CD4-positive, CD25-positive, alpha-beta regulatory T cell (primary cell): ENCODE data around the gene KCNC1. TPM values are rescaled to one million over a fixed set of nuclear protein-coding genes. Genes with fewer than 3 reads are reported as not detected.

ENCODE experiments used
- ATAC-seq, 2 donors: fragments of 150-1000 bp; cut with Tn5 transposase; one replicate each; pipeline ENCODE4 v1.10.0; 2021; ENCODE audit warnings: low read depth in 2 of 2, moderate number of reproducible peaks in 2 of 2, moderate library complexity in 1 of 2
- DNase-seq, 3 donors: peaks; one replicate each; pipeline versions ENCODE4 v3.0.0 to v3.0.0-alpha.2; 2012 to 2022; ENCODE audit warnings: mixed read lengths in 1 of 3
- H3K27ac ChIP-seq: one replicate; pipeline ENCODE4 v1.7.0; 2013; ENCODE audit warnings: mild to moderate bottlenecking, low read length; ENCODE audit not compliant: insufficient read depth, poor library complexity, severe bottlenecking
- H3K27me3 ChIP-seq: one replicate; pipeline ENCODE4 v1.7.0; 2013; ENCODE audit warnings: low read length; ENCODE audit not compliant: control insufficient read depth, insufficient read depth
- H3K36me3 ChIP-seq: one replicate; pipeline ENCODE4 v1.7.0; 2013; ENCODE audit warnings: mild to moderate bottlenecking, low read length, moderate library complexity; ENCODE audit not compliant: control insufficient read depth, insufficient read depth
- H3K4me1 ChIP-seq: 2 replicates; pipeline ENCODE4 v1.7.0; 2013; ENCODE audit warnings: mild to moderate bottlenecking, low read length; ENCODE audit not compliant: insufficient read depth, control insufficient read depth, poor library complexity, severe bottlenecking
- H3K4me3 ChIP-seq: one replicate; pipeline ENCODE4 v1.7.0; 2013; ENCODE audit warnings: low read depth, mild to moderate bottlenecking, low read length, moderate library complexity
- H3K9me3 ChIP-seq, 2 experiments: 1 replicate in 1 of 2; 2 replicates in 1 of 2; pipeline ENCODE4 v1.7.0; 2013; ENCODE audit warnings: low read length in 2 of 2, mild to moderate bottlenecking in 1 of 2, moderate library complexity in 1 of 2; ENCODE audit not compliant: control insufficient read depth in 2 of 2
- H3K27ac Mint-ChIP-seq, 3 donors: one replicate each; pipeline ENCODE4 v1.8.0; 2020 to 2022; ENCODE audit warnings: mild to moderate bottlenecking in 3 of 3, mixed read lengths in 3 of 3, moderate library complexity in 2 of 3
- H3K27me3 Mint-ChIP-seq: one replicate; pipeline ENCODE4 v1.8.0; 2022; ENCODE audit warnings: mild to moderate bottlenecking, mixed read lengths
- H3K36me3 Mint-ChIP-seq: one replicate; pipeline ENCODE4 v1.8.0; 2020; ENCODE audit warnings: mixed read lengths
- H3K4me1 Mint-ChIP-seq, 4 donors: one replicate each; pipeline ENCODE4 v1.8.0; 2020 to 2022; ENCODE audit warnings: mixed read lengths in 4 of 4, mild to moderate bottlenecking in 1 of 4
- H3K4me3 Mint-ChIP-seq, 4 donors: one replicate each; pipeline ENCODE4 v1.8.0; 2020 to 2022; ENCODE audit warnings: mild to moderate bottlenecking in 4 of 4, mixed read lengths in 4 of 4, moderate library complexity in 3 of 4
- H3K9me3 Mint-ChIP-seq, 7 donors: one replicate each; pipeline ENCODE4 v1.8.0; 2020 to 2022; ENCODE audit warnings: mixed read lengths in 7 of 7, mild to moderate bottlenecking in 3 of 7, moderate library complexity in 2 of 7
- polyA plus RNA-seq, 4 donors: library from polyadenylated mRNA; unstranded; fragments of 300-500 nt; fragmentation: Illumina TruSeq; gene quantifications; one replicate each; pipeline ENCODE4 v1.2.3, GENCODE V29; 2021
- total RNA-seq: library from RNA; stranded (reverse); gene quantifications from one replicate; pipeline ENCODE4 v1.2.3, GENCODE V29; 2022

The KCNC1 gene
- total and polyA plus RNA-seq, 5 donors from 2014 or later, result 0.22 to 1.2 (median 0.47) TPM; not detected in 2

DNA sequence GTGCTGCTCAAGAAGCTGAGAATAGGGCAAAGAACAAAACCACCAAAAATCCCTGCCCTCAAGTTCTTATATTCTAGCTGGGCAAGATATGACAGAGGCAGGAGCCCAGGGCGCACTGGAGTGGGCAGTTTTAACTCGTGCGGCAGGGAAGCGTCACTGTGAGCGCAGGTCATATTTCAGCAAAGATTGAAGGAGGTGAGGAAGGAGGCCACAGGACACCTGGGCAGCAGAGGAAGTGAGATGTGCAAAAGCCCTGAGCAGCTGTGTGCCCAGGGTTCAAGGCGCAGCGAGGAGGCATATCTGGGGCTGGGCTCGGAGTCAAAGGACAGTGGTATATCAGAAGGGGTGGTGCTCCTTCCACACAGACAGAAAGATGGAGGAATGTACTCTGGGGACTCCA is 13.5 kb downstream of the KCNC1 start:
- Mint-ChIP-seq H3K4me1 (no peaks in the 10 kb centered on the region), H3K36me3 (no peaks in the 10 kb centered on the region), H3K27ac (no peak overlapping the region), H3K9me3 (no peaks in the 10 kb centered on the region), H3K4me3 (no peak overlapping the region), H3K27me3 (peaks cover 4% of the 10 kb centered on the region)
- Histone ChIP-seq H3K9me3 (no peaks in the 10 kb centered on the region), H3K4me3 (no peak overlapping the region), H3K36me3 (no peaks in the 10 kb centered on the region), H3K27ac (no peak overlapping the region), H3K4me1 (no peaks in the 10 kb centered on the region), H3K27me3 (no peaks in the 10 kb centered on the region)
- DNase-seq (no peak), ATAC-seq (no peak)

DNA sequence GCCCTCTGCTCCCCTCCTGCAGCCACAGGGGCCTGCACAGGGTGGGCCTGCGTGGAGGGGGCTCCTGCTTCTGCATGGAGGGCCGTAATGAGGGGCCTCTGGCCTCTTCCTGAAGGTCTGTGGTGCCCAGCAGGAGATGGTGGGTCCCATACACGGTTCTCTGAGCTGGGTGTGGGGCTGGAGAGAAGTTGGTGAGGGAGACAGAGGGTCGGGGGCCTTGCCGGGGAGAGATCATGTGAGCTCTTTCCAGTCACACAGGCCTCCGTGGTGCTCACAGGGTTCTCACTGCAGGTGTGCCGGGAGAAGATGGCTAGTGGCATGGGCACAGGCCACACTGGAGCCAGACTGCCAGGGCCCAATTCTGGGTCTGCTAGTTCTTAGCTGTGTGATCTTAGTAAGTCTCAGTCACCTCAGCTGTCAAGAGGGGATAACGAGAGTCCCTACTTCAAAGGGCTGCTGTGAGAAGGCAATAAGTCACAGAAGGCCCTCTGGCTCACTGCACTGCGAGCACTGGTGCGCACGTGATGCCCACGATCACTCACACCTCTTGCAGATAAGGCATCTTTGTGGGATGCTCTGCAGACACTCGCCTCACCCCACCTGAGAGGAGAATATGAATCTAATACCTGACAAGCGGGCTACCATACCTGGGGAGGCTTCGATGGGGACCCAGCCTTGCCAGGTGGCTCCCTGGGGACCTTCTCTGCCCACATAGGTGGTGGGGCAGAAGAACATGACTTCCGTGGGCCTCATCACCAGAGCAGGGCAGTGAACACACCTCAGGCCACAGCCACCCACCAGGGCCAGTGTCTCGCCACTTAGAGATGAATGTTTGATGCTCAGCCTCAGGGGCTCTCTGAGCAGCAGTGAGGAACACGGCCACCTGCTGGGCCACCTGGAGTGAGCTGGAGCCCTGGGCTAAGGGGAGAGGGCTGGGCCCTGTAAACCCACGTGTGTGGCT is 14.5 kb downstream of the KCNC1 start:
- Mint-ChIP-seq H3K4me1 (no peaks in the 10 kb centered on the region), H3K27ac (no peak overlapping the region), H3K4me3 (no peak overlapping the region), H3K36me3 (no peaks in the 10 kb centered on the region), H3K27me3 (peaks cover 4% of the 10 kb centered on the region), H3K9me3 (no peaks in the 10 kb centered on the region)
- no peak overlapping the region for H3K27ac ChIP-seq
- H3K4me1 ChIP-seq, result no peaks in the 10 kb centered on the region
- no peak overlapping the region for H3K4me3 ChIP-seq
- no peaks in the 10 kb centered on the region for H3K27me3 ChIP-seq
- H3K36me3 ChIP-seq, result no peaks in the 10 kb centered on the region
- DNase-seq (no peak), ATAC-seq (no peak)
- no peaks in the 10 kb centered on the region for H3K9me3 ChIP-seq

DNA sequence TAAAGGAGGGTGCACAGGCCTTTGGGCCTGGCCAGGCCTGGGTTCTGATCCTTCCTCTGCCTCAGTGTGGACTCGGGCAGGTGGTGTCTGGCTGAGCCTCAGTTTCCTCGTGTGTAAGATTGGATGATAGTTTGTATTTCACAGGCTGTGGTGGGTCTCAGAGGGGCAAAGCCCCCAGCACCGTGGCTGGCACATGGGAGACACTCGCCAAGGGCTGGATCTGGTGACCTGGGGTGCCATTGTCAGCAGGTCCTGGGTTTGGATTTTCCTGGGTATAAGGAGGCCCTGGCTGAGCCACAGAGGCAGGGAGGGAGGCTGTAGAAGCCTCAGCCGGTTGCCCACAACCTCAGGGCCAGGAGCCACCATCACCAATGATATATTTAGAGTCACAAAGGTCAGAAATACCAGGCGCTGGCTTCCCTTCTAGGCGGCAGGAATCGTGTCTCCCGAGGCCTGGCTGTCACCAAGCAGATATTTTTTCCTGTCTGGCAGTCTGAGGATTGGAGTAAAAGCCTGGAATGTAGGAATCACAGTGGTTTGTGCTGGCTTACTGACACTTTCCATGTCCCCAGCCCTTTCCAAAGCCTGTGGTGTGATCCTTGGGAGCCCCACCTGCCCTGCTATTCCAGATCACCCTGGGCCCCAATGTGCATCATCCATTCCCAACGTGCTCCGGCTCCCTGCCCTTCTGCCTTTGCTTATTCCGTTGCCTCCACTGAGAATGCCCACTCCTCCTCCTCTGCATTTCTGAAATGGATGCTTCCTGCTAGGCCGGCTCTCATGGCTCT is 15.6 kb downstream of the KCNC1 start:
- no peak overlapping the region for H3K27ac Mint-ChIP-seq
- H3K9me3 ChIP-seq, result no peaks in the 10 kb centered on the region

DNA sequence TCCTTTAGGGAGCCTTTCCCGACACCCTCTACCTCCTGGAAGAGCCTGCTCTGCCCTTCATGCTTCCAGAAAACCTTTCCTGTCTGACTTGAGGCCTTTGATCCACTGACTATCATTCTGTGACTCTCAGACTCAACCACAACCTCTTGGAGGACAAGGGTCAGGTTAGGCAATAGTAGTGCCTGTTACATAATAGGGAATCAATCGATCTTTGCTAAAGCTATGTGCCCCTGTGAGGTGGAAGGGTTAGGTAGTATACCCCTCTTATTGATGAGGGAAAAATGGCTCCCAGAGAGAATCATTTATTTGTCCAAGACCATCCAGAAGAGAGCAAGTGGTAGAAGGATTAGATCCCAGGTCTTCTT is 16.2 kb downstream of the KCNC1 start:
- H3K27me3 Mint-ChIP-seq, result peaks cover 5% of the 10 kb centered on the region

More for the DNA sequence above, 15.6 kb downstream of the KCNC1 start:
- no peak overlapping the region for H3K4me3 Mint-ChIP-seq
- Histone ChIP-seq H3K27me3 (no peaks in the 10 kb centered on the region), H3K27ac (no peak overlapping the region), H3K4me1 (no peaks in the 10 kb centered on the region), H3K36me3 (no peaks in the 10 kb centered on the region), H3K4me3 (no peak overlapping the region)
- H3K4me1 Mint-ChIP-seq, result no peaks in the 10 kb centered on the region
- no peak for ATAC-seq
- peaks cover 7% of the 10 kb centered on the region for H3K27me3 Mint-ChIP-seq
- H3K9me3 Mint-ChIP-seq, result no peaks in the 10 kb centered on the region
- DNase-seq, result no peak
- H3K36me3 Mint-ChIP-seq, result no peaks in the 10 kb centered on the region

DNA sequence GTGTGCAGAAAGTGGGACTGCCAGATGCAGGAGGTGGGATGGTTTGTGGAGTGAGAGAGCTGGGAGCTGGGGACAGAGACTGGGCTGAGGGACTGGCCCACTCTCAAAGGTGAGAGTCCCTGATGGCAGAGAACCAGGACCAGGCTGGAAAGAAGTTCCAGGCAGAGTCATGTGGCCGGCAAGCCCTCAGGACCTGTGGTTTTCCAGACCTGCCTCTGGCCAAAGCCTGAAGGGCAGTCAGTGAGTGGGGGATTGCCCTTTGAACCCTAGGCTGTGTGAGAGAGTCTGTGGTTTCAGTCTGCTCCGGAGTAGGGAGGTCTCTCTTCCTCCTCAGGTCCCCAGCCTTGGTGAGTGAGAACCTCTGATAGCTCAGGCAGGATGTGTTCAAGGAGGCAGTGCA is 17.0 kb downstream of the KCNC1 start:
- no peaks in the 10 kb centered on the region for H3K36me3 Mint-ChIP-seq
- Histone ChIP-seq H3K9me3 (no peaks in the 10 kb centered on the region), H3K36me3 (no peaks in the 10 kb centered on the region), H3K4me1 (no peaks in the 10 kb centered on the region), H3K4me3 (no peak overlapping the region), H3K27ac (no peak overlapping the region), H3K27me3 (no peaks in the 10 kb centered on the region)
- H3K4me3 Mint-ChIP-seq, result no peak overlapping the region
- H3K9me3 Mint-ChIP-seq, result no peaks in the 10 kb centered on the region
- no peak for ATAC-seq
- H3K4me1 Mint-ChIP-seq, result no peaks in the 10 kb centered on the region
- no peak for DNase-seq
- H3K27me3 Mint-ChIP-seq, result peaks cover 4% of the 10 kb centered on the region
- H3K27ac Mint-ChIP-seq, result peak overlapping the region in 1 of 3 donors; percentile 35

More for the DNA sequence above, 16.2 kb downstream of the KCNC1 start:
- Mint-ChIP-seq H3K9me3 (no peaks in the 10 kb centered on the region), H3K4me1 (no peaks in the 10 kb centered on the region), H3K4me3 (no peak overlapping the region), H3K36me3 (no peaks in the 10 kb centered on the region), H3K27ac (no peak overlapping the region)
- Histone ChIP-seq H3K4me3 (no peak overlapping the region), H3K27me3 (no peaks in the 10 kb centered on the region), H3K9me3 (no peaks in the 10 kb centered on the region), H3K36me3 (no peaks in the 10 kb centered on the region), H3K4me1 (no peaks in the 10 kb centered on the region), H3K27ac (no peak overlapping the region)
- ATAC-seq (no peak), DNase-seq (no peak)

DNA sequence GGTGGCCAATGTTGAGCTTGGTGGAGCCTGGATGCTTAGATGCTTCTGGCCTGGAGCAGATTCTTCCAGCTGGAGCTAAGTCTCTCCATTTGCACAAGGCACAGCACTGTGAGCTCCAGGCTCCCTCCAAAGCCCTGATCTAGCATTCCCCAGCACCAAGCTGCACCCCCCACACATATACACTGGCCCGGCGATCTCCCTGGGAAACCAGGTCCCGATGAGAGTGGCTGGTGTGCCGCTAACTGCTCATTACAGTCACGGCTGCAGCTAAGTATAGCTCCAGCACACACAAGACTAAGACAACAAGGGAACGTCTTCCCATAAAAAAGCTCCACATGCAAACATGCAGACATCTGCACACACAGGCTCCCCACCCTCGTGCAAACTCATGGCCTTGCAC is 17.6 kb downstream of the KCNC1 start:
- Mint-ChIP-seq H3K4me3 (no peak overlapping the region), H3K4me1 (no peaks in the 10 kb centered on the region), H3K36me3 (no peaks in the 10 kb centered on the region), H3K27me3 (peaks cover 4% of the 10 kb centered on the region), H3K27ac (no peak overlapping the region), H3K9me3 (no peaks in the 10 kb centered on the region)
- DNase-seq, result no peak
- Histone ChIP-seq H3K9me3 (no peaks in the 10 kb centered on the region), H3K36me3 (no peaks in the 10 kb centered on the region), H3K4me3 (no peak overlapping the region), H3K4me1 (no peaks in the 10 kb centered on the region), H3K27me3 (no peaks in the 10 kb centered on the region), H3K27ac (no peak overlapping the region)
- no peak for ATAC-seq

DNA sequence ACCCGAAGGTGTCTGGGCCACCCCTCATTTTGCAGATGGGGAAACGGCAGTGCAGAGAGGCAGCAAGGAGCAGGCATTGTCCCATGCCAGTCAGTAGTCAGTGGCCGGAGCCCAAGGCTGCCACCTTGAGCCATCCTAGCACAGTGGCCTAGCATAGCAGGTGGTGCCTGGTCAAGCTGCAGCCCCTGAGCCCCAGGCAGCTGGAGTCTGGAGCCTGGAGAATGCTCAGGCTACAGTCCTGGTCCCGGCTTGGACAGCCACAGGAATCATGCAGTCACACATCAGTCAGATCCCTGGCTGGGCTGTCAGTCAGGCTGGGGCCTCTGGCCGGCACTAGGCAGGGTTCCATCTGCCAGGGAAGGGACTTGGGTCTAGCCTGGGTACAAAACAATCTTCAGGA is 18.6 kb downstream of the KCNC1 start:
- no peaks in the 10 kb centered on the region for H3K9me3 ChIP-seq
- DNase-seq, result no peak
- H3K4me3 ChIP-seq, result no peak overlapping the region
- no peaks in the 10 kb centered on the region for H3K36me3 ChIP-seq
- no peak overlapping the region for H3K4me3 Mint-ChIP-seq
- ATAC-seq, result no peak
- H3K9me3 Mint-ChIP-seq, result no peaks in the 10 kb centered on the region
- H3K27me3 ChIP-seq, result no peaks in the 10 kb centered on the region
- no peaks in the 10 kb centered on the region for H3K4me1 Mint-ChIP-seq
- no peaks in the 10 kb centered on the region for H3K36me3 Mint-ChIP-seq
- H3K27ac ChIP-seq, result no peak overlapping the region
- H3K27ac Mint-ChIP-seq, result no peak overlapping the region
- no peaks in the 10 kb centered on the region for H3K4me1 ChIP-seq
- peaks cover 4% of the 10 kb centered on the region for H3K27me3 Mint-ChIP-seq
